Smooth muscle cell (in vitro differentiated cells): ENCODE results near the gene KLHL12. TPM values are rescaled to one million over a fixed set of nuclear protein-coding genes. Genes with fewer than 3 reads are reported as not detected.
A peak's percentile ranks its signal among the peaks of the same experiment; 100 is the strongest.

Source experiments
- DNase-seq: peaks from one replicate; lab custom pipeline; 2025; ENCODE audit not compliant: unreplicated experiment; lab: John Stamatoyannopoulos, UW
- H2AFZ ChIP-seq: fragments of 200-600 bp; sonication (generic); 2 replicates; pipeline ENCODE4 v1.6.0; 2016; ENCODE audit warnings: antibody characterized with exemption, low read depth, mild to moderate bottlenecking
- H3F3A ChIP-seq: fragments of 200-600 bp; sonication (generic); 2 replicates; pipeline ENCODE4 v1.6.0; 2017; ENCODE audit warnings: antibody characterized with exemption, low read depth
- H3K27ac ChIP-seq: fragments of 200-600 bp; sonication (generic); 2 replicates; pipeline ENCODE4 v1.5.1; 2016; ENCODE audit warnings: low read depth, mild to moderate bottlenecking
- H3K27me3 ChIP-seq: fragments of 200-600 bp; sonication (generic); 2 replicates; pipeline ENCODE4 v1.6.1; 2016; ENCODE audit warnings: low read depth, mild to moderate bottlenecking
- H3K36me3 ChIP-seq: fragments of 200-600 bp; sonication (generic); 2 replicates; pipeline ENCODE4 v1.5.1; 2016; ENCODE audit warnings: low read depth
- H3K4me1 ChIP-seq: fragments of 200-600 bp; sonication (generic); 2 replicates; pipeline ENCODE4 v1.5.1; 2016; ENCODE audit warnings: low read depth
- H3K4me2 ChIP-seq: fragments of 200-600 bp; sonication (generic); 2 replicates; pipeline ENCODE4 v1.6.0; 2016; ENCODE audit warnings: mild to moderate bottlenecking
- H3K4me3 ChIP-seq: fragments of 200-600 bp; sonication (generic); 2 replicates; pipeline ENCODE4 v1.5.1; 2016; ENCODE audit warnings: mild to moderate bottlenecking
- H3K79me2 ChIP-seq: fragments of 200-600 bp; sonication (generic); 2 replicates; pipeline ENCODE4 v1.6.0; 2016; ENCODE audit warnings: low read depth, mild to moderate bottlenecking
- H3K9ac ChIP-seq: fragments of 200-600 bp; sonication (generic); 2 replicates; pipeline ENCODE4 v1.6.0; 2016; ENCODE audit warnings: low read depth
- H3K9me3 ChIP-seq: fragments of 200-600 bp; sonication (generic); replicated peaks from 2 replicates; pipeline ENCODE4 v1.5.1; 2016; ENCODE audit warnings: low read depth
- H4K20me1 ChIP-seq: fragments of 200-600 bp; sonication (generic); 2 replicates; pipeline ENCODE4 v1.6.0; 2016; ENCODE audit warnings: low read depth
- CTCF ChIP-seq: fragments of 200-600 bp; sonication (generic); IDR thresholded peaks from 2 replicates; pipeline ENCODE4 v1.5.1; 2017; ENCODE audit warnings: borderline replicate concordance, mild to moderate bottlenecking, antibody characterized with exemption; ENCODE audit not compliant: insufficient read depth, poor library complexity, severe bottlenecking
- WGBS: methylation state at CpG from one replicate; pipeline ENCODE4 v1.1.7; 2016; ENCODE audit warnings: low lambda C conversion rate; 5-methylcytosine and 5-hydroxymethylcytosine counted together
- polyA plus RNA-seq: library from polyadenylated mRNA; unstranded; fragments of >200 nt; fragmentation: Nextera tagmentation; extraction: Ambion mirVana; gene quantifications from 2 replicates; pipeline ENCODE4 v1.2.1, GENCODE V29; 2016
- total RNA-seq: library from RNA; depleted of rRNA; stranded (reverse); fragments of >200 nt; gene quantifications from 2 replicates; pipeline ENCODE4 v1.2.3, GENCODE V29; 2014

The KLHL12 gene
- total and polyA plus RNA-seq, 2 experiments from 2014 or later: 19.0 to 22.7 TPM

GRCh38 chr1:202957733-202958543 lies 30.9 kb upstream of the KLHL12 start, which contains the start of gene ADIPOR1:
Gene ADIPOR1, minus strand, starts transcription at chr1:202958312. Its CDS starts 7,242 bp downstream, at chr1:202951070.
- no peaks in the 10 kb centered on the region for H3K9me3 ChIP-seq
- peak within 1 kb of the TSS; percentile 89 for H2AFZ ChIP-seq
- TF ChIP-seq CTCF: no peak
- H3K27ac ChIP-seq: peak within 1 kb of the TSS; percentile 81
- H3K4me2 ChIP-seq: peak within 1 kb of the TSS; percentile 97
- H3F3A ChIP-seq: no peaks in the 10 kb centered on the region
- H3K4me3 ChIP-seq: peak within 1 kb of the TSS; percentile 96
- H3K36me3 ChIP-seq: no peaks in the 10 kb centered on the region
- H3K79me2 ChIP-seq: peaks cover 50% of the 10 kb centered on the region
- H3K4me1 ChIP-seq: peaks cover 13% of the 10 kb centered on the region
- H3K27me3 ChIP-seq: no peaks in the 10 kb centered on the region
- peak; percentile 55 for DNase-seq
- H3K9ac ChIP-seq: peak within 1 kb of the TSS; percentile 96
- under 1% methylated on average over 68 of the region's 86 CpGs for WGBS
- peaks cover 46% of the 10 kb centered on the region for H4K20me1 ChIP-seq

GRCh38 chr1:202956969-202957368 lies 29.9 kb upstream of the KLHL12 start:
- H3K9ac ChIP-seq: peak overlapping the region; percentile 96
- no peaks in the 10 kb centered on the region for H3K36me3 ChIP-seq
- H2AFZ ChIP-seq: no peak overlapping the region
- H3K4me1 ChIP-seq: peaks cover 13% of the 10 kb centered on the region
- peak overlapping the region; percentile 96 for H3K4me3 ChIP-seq
- no peak for DNase-seq
- H3K27me3 ChIP-seq: no peaks in the 10 kb centered on the region
- no peaks in the 10 kb centered on the region for H3K9me3 ChIP-seq
- 83% methylated on average over 6 of the region's 6 CpGs for WGBS
- H3K4me2 ChIP-seq: peak overlapping the region; percentile 97
- TF ChIP-seq CTCF: no peak
- H4K20me1 ChIP-seq: peaks cover 56% of the 10 kb centered on the region
- no peaks in the 10 kb centered on the region for H3F3A ChIP-seq
- H3K27ac ChIP-seq: no peak overlapping the region
- H3K79me2 ChIP-seq: peaks cover 59% of the 10 kb centered on the region

GRCh38 chr1:202954057-202954745 lies 27.2 kb upstream of the KLHL12 start:
- DNase-seq: no peak
- Histone ChIP-seq H3K4me2 (no peak overlapping the region), H3K4me1 (peaks cover 13% of the 10 kb centered on the region), H2AFZ (no peak overlapping the region), H4K20me1 (peaks cover 83% of the 10 kb centered on the region), H3K9me3 (no peaks in the 10 kb centered on the region), H3K9ac (no peak overlapping the region), H3F3A (no peaks in the 10 kb centered on the region), H3K79me2 (peaks cover 63% of the 10 kb centered on the region), H3K27ac (peak overlapping the region; percentile 2), H3K36me3 (peaks cover 5% of the 10 kb centered on the region), H3K27me3 (no peaks in the 10 kb centered on the region), H3K4me3 (no peak overlapping the region)
- TF ChIP-seq CTCF: no peak
- 93% methylated on average over 6 of the region's 6 CpGs for WGBS
